HG03060 (cell line): ENCODE measurements around the gene COTL1.
"Not testable (repeated sequence)": the region's sequence is repeated elsewhere in the genome, so short reads cannot be mapped to it uniquely, and the experiment has no call there.

Source experiments
- ATAC-seq: cut with Tn5 transposase; IDR thresholded peaks from one replicate; pipeline ENCODE4 v1.9.1; 2021; ENCODE audit warnings: low read depth, moderate number of reproducible peaks; ENCODE audit not compliant: unreplicated experiment

Gene COTL1

DNA sequence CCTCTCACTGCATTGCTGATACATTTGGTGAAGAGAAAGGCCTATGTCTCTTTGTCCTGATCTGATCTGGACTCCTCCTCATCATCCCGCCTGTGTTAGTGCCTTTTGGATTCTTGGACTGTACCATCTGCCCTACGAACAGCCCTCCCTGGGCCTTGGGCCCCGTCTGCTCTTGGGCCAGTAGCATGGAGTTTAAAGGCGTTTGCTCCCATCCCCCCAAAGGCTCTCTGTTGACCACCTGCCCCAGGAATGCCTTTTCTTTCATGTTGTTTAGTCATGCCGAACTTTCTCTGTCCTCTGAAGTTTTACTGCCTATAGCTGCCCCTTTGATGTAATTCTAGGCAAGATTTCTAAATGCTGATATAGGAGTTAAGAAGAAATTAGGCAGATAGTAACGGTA lies 82.5 kb downstream of the COTL1 start:
- ATAC-seq: no peak

- no peak for ATAC-seq
These were observed 83.1 kb downstream of the COTL1 start for GRCh38 chr16:84534815-84535214.

- ATAC-seq: no peak
These were observed 84.9 kb downstream of the COTL1 start for GRCh38 chr16:84532855-84533486.

DNA sequence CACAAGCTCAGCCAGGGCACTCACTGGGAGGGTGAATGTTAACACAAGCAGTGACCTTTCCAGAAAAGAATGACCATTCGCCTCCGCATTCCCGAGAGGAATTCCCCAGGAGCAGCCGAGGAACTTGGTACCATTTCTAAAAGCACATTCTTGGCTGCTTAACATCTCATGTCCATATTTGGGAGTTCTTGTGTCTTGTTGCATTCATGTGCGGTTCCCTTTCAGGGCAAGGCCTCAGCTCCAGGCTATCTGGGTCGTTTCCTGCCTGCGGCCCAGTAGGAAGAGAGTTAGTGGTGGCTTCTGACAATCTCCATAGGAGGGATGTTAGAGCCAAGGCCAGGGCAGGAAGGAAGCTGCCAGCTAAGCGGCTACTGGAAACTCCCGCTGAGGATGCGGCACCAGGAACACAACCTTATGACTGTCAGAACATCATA lies 85.6 kb downstream of the COTL1 start:
- ATAC-seq: no peak

GRCh38 chr16:84531671-84532111 lies 86.2 kb downstream of the COTL1 start:
- no peak for ATAC-seq

GRCh38 chr16:84530590-84530989 lies 87.3 kb downstream of the COTL1 start:
- no peak for ATAC-seq

GRCh38 chr16:84529607-84530006 lies 88.3 kb downstream of the COTL1 start:
- ATAC-seq: no peak

GRCh38 chr16:84528322-84528721 lies 89.6 kb downstream of the COTL1 start:
- ATAC-seq: no peak

- no peak for ATAC-seq
These were observed 90.2 kb downstream of the COTL1 start for GRCh38 chr16:84527532-84528269.

DNA sequence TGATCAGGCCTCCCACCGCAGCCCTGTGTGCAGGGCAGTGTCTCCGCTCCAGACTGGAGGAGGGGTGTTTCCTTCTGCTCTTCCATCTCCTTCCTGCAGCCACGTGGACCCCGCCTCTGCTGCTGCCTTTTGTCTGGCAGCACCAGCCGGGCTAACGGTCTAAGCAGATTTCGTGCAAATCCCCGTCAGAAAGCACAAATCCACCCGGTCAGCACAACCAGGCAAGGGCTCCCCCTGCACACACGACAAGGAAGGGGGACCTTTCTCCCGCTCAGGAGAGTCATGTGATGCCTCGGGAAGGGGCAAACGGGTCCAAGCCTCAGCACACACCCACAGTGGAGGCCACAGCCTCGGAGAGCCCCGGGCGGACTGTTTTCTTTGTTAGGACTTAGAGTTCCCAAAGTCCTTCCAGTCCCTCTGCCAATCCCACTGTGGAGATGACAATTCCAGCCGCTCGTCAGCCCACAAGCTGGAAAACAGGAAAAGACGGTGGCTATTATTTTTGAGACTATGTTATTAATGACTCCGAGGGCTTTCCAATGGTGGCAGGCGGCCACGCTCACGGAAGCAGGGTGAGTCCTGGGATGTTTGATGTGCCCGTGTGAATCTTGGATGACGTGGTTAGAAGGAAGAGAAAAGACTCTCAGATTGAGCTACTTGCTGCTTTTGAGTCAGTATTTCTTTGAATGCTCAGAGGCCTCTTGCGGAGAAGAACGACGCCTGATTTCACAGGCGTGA lies 90.9 kb downstream of the COTL1 start:
- no peak for ATAC-seq

DNA sequence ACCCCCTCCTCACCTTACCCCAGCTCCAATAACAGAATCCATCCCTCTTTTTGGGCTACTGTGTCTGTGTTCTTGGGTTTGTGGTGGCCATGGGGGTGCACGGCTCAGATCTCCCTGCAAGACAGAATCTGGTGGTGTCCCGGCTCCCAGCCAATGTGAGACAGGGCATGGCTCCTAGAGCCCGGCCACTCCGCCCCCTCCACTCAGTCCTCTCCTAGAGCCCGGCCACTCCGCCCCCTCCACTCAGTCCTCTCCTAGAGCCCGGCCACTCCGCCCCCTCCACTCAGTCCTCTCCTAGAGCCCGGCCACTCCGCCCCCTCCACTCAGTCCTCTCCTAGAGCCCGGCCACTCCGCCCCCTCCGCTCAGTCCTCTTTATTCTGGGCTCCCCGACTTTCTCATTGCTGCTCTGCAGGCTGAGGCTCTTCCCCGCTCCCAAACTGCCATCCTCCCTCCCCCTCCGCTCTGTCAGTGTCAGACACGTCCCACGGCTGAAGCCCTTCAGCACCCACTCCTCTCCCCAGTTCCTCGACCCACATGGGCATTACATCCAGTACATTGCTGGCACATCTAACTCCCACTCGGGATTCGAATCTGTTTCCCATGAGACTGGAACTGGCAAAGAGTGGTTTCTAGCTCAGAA lies 92.8 kb downstream of the COTL1 start:
- not testable (repeated sequence) for ATAC-seq

- no peak for ATAC-seq
These were observed 93.4 kb downstream of the COTL1 start for GRCh38 chr16:84524346-84524920.

DNA sequence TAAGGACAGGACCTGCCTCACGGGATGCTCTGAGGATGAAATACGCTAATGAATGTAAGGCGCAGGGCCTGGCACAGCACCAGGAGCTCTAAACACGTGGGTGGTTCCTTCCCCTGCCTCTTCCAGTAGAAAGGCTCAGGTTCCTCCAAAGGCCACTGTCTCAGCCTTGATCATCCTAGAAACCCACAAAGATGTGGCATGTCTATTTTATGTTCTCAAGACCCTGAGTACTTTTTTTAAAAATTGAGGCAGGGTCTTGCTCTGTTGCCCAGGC lies 96.4 kb downstream of the COTL1 start:
- ATAC-seq: no peak

- no peak for ATAC-seq
These were observed 97.0 kb downstream of the COTL1 start for GRCh38 chr16:84520725-84521496.

DNA sequence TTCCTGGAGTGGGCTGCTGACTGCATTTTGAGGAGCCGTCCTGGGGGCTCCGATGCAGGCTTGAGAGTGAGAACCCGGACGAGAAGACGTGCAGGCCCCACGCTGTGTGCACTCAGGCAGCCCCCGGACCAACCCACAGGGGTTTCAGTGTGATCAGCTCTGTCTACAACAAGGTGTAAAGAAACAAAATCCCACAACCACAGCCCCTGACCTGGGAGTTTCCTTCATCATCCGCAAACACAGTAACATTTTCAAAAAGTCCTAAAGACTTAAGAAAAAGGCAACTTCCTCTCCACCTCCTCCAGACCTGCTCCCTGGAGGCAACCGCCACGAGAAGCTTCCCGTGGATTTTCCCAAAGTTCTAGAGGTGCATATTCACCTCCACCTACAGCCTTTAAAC lies 98.0 kb downstream of the COTL1 start:
- ATAC-seq: no peak

DNA sequence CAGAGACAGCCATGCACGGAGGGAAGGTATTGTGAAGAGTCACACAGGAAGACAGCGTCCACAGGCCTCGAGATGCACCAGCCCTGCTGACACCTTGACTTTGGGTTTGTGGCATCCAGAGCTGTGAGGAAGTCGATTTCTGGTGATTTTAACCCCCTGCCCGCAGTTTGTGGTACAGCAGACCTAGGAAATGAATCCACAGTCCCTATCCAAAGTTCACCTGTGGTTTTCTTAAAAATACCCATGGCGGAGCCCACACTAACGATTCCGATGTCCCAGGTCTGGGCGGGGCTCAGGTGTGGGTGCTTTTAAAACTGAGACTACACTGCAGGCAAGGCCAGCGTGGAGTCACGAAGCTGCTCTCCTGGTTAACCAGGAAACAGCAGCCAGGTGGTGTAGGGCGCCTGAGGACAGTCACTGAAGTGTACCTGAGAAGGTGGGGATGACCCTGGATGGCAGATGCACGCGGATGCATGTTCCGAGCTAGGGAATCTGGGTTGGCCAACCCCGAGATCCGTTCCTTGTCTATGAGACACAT lies 99.0 kb downstream of the COTL1 start:
- no peak for ATAC-seq

GRCh38 chr16:84518220-84518619 lies 99.7 kb downstream of the COTL1 start:
- not testable (repeated sequence) for ATAC-seq

- no peak for ATAC-seq
These were observed 100.5 kb downstream of the COTL1 start for GRCh38 chr16:84517366-84517765.
